Stimulated activated CD8-positive, alpha-beta memory T cell treated with anti-CD3 and anti-CD28 coated beads, Interleukin-7, amount 100 ng/mL, for 4 hours (primary cell): Measurements from ENCODE around the gene CSNK1G2.

Source experiments
- DNase-seq, 2 donors: peaks; one replicate each; pipeline ENCODE4 v3.0.0-alpha.2; 2020; ENCODE audit warnings: low read depth in 2 of 2

The CSNK1G2 gene

GRCh38 chr19:1918975-1919374 is 22.0 kb upstream of the CSNK1G2 start:
- DNase-seq: no peak

GRCh38 chr19:1920644-1921043 is 20.3 kb upstream of the CSNK1G2 start:
- no peak for DNase-seq

- no peak for DNase-seq
Observed at GRCh38 chr19:1921326-1921725, 19.6 kb upstream of the CSNK1G2 start.

GRCh38 chr19:1921825-1922224 is 19.1 kb upstream of the CSNK1G2 start:
- no peak for DNase-seq

GRCh38 chr19:1922803-1923202 is 18.2 kb upstream of the CSNK1G2 start:
- DNase-seq: no peak

- DNase-seq: no peak
Observed at GRCh38 chr19:1923319-1923718, 17.7 kb upstream of the CSNK1G2 start.

GRCh38 chr19:1924320-1924961 is 16.5 kb upstream of the CSNK1G2 start:
- no peak for DNase-seq

- no peak for DNase-seq
Observed at GRCh38 chr19:1925544-1925943, 15.4 kb upstream of the CSNK1G2 start.

GRCh38 chr19:1929021-1929742 is 11.8 kb upstream of the CSNK1G2 start:
- peak; percentile 54 to 74 for DNase-seq

GRCh38 chr19:1931445-1931844 is 9.5 kb upstream of the CSNK1G2 start:
- no peak for DNase-seq

GRCh38 chr19:1932395-1932794 is 8.6 kb upstream of the CSNK1G2 start:
- DNase-seq: no peak

- no peak for DNase-seq
Observed at GRCh38 chr19:1933244-1933643, 7.7 kb upstream of the CSNK1G2 start.

- no peak for DNase-seq
Observed at GRCh38 chr19:1933942-1934341, 7.0 kb upstream of the CSNK1G2 start.

- DNase-seq: no peak
Observed at GRCh38 chr19:1935484-1936208, 5.3 kb upstream of the CSNK1G2 start.

- DNase-seq: no peak
Observed at GRCh38 chr19:1936430-1936829, 4.5 kb upstream of the CSNK1G2 start.

- DNase-seq: no peak
Observed at GRCh38 chr19:1936916-1937610, 3.9 kb upstream of the CSNK1G2 start.

GRCh38 chr19:1938071-1938470 is 2.9 kb upstream of the CSNK1G2 start:
- DNase-seq: no peak

GRCh38 chr19:1942078-1942933 is 1.3 kb downstream of the CSNK1G2 start:
- peak; percentile 55 to 67 for DNase-seq

- no peak for DNase-seq
Observed at GRCh38 chr19:1942934-1943555, 2.1 kb downstream of the CSNK1G2 start.

- DNase-seq: no peak
Observed at GRCh38 chr19:1943661-1944087, 2.7 kb downstream of the CSNK1G2 start.
